Osteocyte (in vitro differentiated cells): ENCODE data around the gene ARPIN. TPM values are rescaled to one million over a fixed set of nuclear protein-coding genes. Genes with fewer than 3 reads are reported as not detected.

ENCODE experiments used
- DNase-seq: peaks from one replicate; pipeline ENCODE4 v3.0.0; 2021; ENCODE audit warnings: mixed read lengths; ENCODE audit not compliant: unreplicated experiment; ENCODE audit errors: extremely low spot score
- H3K27ac Mint-ChIP-seq: one replicate; pipeline ENCODE4 v1.8.0; 2021; ENCODE audit warnings: mild to moderate bottlenecking, mixed read lengths; ENCODE audit not compliant: unreplicated experiment
- H3K27me3 Mint-ChIP-seq: one replicate; pipeline ENCODE4 v1.8.0; 2021; ENCODE audit warnings: mixed read lengths; ENCODE audit not compliant: unreplicated experiment
- H3K36me3 Mint-ChIP-seq: one replicate; pipeline ENCODE4 v1.8.0; 2021; ENCODE audit warnings: mixed read lengths; ENCODE audit not compliant: unreplicated experiment
- H3K4me1 Mint-ChIP-seq: one replicate; pipeline ENCODE4 v1.8.0; 2021; ENCODE audit warnings: mixed read lengths; ENCODE audit not compliant: unreplicated experiment
- H3K4me3 Mint-ChIP-seq: one replicate; pipeline ENCODE4 v1.8.0; 2021; ENCODE audit warnings: mild to moderate bottlenecking, moderate library complexity, mixed read lengths; ENCODE audit not compliant: unreplicated experiment
- H3K9me3 Mint-ChIP-seq: one replicate; pipeline ENCODE4 v1.8.0; 2021; ENCODE audit warnings: mixed read lengths; ENCODE audit not compliant: unreplicated experiment
- total RNA-seq: library from RNA; stranded (reverse); gene quantifications from 2 replicates; pipeline ENCODE4 v1.2.1, GENCODE V29; 2021
- TF ChIP-seq, protein P1 (sequence below): fragments of 200-600 bp; sonication (generic); IDR thresholded peaks from 2 replicates; pipeline ENCODE4 v1.5.0; 2021; ENCODE audit warnings: antibody characterized with exemption, mild to moderate bottlenecking, moderate library complexity

Gene ARPIN
- total RNA-seq, 1 donor from 2014 or later: 18.7 TPM

DNA sequence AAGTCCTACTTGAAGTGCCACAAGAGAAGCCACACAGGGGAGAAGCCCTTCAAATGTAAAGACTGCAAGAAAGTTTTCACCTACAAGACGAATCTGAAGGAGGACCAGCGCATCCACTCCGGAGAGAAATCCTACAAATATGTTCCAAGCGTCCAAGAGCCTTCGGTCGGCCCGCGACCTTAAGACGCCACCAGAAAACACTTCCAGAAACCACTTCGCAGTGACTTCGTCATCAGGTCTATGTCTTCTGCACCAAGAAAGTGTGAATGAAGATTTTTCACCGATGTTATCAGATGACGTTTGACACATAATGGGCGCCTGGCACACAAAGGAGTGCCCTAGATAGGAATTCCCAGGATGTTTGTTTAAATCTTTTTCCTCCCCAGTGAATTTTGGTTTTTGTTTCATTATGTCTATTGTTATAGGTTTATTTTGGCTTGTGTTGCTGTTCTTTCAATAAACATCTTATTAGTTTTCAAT lies 24.1 kb upstream of the ARPIN start:
- H3K4me3 Mint-ChIP-seq: no peak overlapping the region
- H3K27me3 Mint-ChIP-seq: peaks cover 32% of the 10 kb centered on the region
- DNase-seq: no peak
- no peaks in the 10 kb centered on the region for H3K4me1 Mint-ChIP-seq
- H3K9me3 Mint-ChIP-seq: no peaks in the 10 kb centered on the region
- TF ChIP-seq, protein P1, sequence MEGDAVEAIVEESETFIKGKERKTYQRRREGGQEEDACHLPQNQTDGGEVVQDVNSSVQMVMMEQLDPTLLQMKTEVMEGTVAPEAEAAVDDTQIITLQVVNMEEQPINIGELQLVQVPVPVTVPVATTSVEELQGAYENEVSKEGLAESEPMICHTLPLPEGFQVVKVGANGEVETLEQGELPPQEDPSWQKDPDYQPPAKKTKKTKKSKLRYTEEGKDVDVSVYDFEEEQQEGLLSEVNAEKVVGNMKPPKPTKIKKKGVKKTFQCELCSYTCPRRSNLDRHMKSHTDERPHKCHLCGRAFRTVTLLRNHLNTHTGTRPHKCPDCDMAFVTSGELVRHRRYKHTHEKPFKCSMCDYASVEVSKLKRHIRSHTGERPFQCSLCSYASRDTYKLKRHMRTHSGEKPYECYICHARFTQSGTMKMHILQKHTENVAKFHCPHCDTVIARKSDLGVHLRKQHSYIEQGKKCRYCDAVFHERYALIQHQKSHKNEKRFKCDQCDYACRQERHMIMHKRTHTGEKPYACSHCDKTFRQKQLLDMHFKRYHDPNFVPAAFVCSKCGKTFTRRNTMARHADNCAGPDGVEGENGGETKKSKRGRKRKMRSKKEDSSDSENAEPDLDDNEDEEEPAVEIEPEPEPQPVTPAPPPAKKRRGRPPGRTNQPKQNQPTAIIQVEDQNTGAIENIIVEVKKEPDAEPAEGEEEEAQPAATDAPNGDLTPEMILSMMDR: no peak
- H3K27ac Mint-ChIP-seq: no peak overlapping the region
- H3K36me3 Mint-ChIP-seq: no peaks in the 10 kb centered on the region

DNA sequence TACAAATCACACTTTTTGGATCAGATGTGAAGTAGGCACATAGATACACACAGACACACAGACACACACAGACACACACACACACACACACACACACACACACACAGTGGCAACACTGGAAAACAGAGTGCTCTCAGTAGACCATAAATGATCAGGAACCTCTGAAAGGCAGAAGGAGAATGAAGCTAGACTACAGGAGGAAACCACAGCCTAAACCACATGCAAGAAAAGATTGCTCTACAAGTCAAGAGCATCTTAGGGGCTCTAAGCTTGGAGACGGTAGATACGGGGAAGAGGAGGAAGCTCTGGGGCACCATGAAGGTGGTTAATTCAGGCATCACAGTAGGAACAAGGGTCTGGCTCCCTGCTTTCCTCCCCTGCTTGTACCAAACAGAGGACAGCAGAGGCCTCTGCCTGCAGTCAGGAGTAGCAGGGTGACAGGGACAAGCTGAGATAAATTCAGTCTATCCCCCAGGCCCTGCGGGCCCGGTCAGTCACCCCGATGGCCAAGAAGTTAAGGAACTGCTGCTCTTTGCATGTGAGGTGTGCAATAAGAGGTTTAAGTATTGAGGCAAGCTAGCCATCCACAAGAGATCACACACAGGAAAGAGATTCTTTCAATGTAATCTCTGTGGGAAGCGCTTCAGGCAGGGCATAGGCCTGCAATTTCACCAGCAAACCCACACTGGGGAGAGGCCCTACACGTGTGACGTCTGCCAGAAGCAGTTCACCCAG lies 23.5 kb upstream of the ARPIN start:
- no peaks in the 10 kb centered on the region for H3K9me3 Mint-ChIP-seq
- no peaks in the 10 kb centered on the region for H3K36me3 Mint-ChIP-seq
- DNase-seq: no peak
- H3K4me1 Mint-ChIP-seq: no peaks in the 10 kb centered on the region
- no peak overlapping the region for H3K27ac Mint-ChIP-seq
- TF ChIP-seq, protein P1: no peak
- H3K4me3 Mint-ChIP-seq: no peak overlapping the region
- peaks cover 34% of the 10 kb centered on the region for H3K27me3 Mint-ChIP-seq

DNA sequence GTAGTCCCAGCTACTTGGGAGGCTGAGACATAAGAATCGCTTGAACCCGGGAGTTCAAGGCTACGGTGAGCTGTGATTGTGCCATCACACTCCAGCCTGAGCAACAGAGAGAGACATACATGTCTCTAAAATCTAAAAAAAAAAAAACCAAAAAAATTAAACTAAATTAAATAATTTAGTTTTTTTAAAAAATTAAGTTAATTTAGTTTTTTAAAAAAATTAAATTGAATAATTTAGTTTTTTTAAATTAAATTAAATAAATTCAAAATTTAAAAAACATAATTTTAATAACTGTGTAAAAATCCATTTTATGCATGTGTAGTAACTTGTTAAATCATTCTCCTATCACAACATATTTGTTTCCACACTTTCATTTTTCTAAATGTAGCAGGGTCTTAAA lies 20.1 kb upstream of the ARPIN start:
- no peak overlapping the region for H3K27ac Mint-ChIP-seq
- TF ChIP-seq, protein P1: no peak
- peaks cover 29% of the 10 kb centered on the region for H3K27me3 Mint-ChIP-seq
- DNase-seq: no peak
- no peaks in the 10 kb centered on the region for H3K9me3 Mint-ChIP-seq
- no peak overlapping the region for H3K4me3 Mint-ChIP-seq
- H3K4me1 Mint-ChIP-seq: no peaks in the 10 kb centered on the region
- H3K36me3 Mint-ChIP-seq: no peaks in the 10 kb centered on the region

DNA sequence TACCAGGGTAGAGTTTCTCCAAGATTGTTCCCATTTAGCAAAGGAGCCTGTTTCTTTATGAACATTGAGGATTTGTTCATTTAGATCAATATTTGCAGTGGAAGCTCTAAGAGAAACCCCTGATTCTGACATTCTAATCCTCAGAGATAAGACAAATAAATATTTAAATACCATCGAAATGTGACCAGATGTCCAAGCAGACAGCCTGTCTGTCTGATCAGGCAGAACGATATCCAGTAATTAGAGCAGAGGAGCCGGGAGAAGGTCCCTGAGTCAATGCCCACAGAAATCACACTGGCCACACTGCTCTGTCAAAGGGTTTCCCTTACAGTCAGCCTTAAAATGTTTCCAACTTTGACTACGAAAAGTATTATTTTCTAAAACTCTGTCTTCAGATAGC lies 15.7 kb upstream of the ARPIN start:
- H3K9me3 Mint-ChIP-seq: no peaks in the 10 kb centered on the region
- H3K4me1 Mint-ChIP-seq: no peaks in the 10 kb centered on the region
- TF ChIP-seq, protein P1: no peak
- H3K4me3 Mint-ChIP-seq: no peak overlapping the region
- H3K36me3 Mint-ChIP-seq: no peaks in the 10 kb centered on the region
- DNase-seq: no peak
- H3K27ac Mint-ChIP-seq: no peak overlapping the region
- H3K27me3 Mint-ChIP-seq: peaks cover 26% of the 10 kb centered on the region

DNA sequence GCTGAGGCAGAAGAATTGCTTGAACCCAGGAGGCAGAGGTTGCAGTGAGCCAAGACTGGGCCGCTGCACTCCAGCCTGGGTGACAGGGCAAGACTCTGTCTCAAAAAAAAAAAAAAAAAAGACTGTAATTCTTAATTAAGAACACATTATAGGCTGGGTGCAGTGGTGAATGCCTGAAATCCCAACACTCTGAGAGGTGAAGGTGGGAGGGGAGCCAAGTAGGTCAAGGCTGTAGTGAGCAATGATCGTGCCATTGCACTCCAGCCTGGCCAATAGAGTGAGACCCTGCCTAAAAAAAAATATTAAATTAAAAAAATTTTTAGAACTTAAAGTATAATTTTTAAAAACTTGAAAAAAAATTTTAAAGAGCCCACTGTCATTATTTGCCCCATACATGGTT lies 13.4 kb upstream of the ARPIN start:
- Mint-ChIP-seq H3K9me3 (no peaks in the 10 kb centered on the region), H3K27me3 (peaks cover 12% of the 10 kb centered on the region), H3K36me3 (no peaks in the 10 kb centered on the region), H3K4me3 (no peak overlapping the region), H3K4me1 (no peaks in the 10 kb centered on the region), H3K27ac (no peak overlapping the region)
- no peak for DNase-seq
- TF ChIP-seq, protein P1: no peak
